Suppressor macrophage (primary cell): ENCODE measurements around the gene TRIO.
"Not testable (repeated sequence)": the region's sequence is repeated elsewhere in the genome, so short reads cannot be mapped to it uniquely, and the experiment has no call there.

Source experiments
- DNase-seq, 4 experiments: peaks; one replicate each; pipeline ENCODE4 v3.0.0-alpha.2; 2020 to 2022

TRIO gene

DNA sequence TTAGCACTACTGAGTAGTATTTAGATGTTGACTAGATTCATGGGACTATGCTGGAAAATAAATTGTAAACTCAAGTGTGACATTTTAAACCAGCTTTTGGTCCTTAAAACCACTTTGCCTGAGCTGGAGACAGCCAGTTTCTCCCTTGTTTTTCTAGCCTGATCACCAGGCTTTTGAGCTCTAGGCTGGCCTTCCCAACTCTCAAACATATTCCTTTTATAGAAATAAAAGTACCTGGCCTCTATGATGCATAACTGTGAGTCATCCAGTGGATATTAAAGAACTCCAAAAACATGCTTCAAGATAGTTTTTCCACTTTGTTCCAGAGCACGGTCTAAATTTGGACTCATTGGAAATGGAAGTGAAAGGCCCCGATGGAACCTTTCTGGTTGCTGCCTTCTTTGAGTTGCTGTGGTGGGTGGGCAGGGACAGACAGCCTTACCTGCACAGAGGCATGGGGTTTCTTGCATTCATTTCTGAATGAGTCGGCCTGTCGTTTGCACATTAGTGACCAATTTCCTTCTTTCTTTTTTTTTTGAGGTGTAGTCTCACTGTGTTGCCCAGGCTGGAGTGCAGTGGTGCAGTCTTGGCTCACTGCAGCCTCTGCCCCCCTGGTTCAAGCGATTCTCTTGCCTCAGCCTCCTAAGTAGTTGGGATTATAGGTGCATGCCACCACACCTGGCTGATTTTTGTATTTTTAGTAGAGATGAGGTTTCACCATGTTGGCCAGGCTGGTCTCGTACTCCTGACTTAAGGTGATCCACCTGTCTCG, 43.1 kb downstream of the TRIO start:
- no peak for DNase-seq

DNA sequence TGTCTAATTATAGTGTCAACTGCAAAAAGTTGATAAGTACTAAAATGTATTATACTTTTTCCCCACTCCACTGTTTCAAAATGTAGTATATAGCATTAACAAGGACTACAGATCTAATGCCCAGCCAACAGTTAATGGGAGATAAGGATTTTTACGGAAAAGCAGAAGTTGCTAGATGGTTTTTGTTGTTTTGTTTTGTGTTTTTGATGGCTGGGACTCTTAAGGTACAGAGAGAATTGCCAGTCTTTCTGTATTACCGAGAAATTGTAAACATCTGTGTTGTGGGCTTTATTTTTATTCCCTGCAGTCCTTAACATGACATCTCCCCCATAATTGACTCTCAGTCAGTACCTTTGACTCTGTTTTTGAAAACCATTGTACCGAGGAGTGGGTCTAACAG, 44.0 kb downstream of the TRIO start:
- DNase-seq, result no peak

DNA sequence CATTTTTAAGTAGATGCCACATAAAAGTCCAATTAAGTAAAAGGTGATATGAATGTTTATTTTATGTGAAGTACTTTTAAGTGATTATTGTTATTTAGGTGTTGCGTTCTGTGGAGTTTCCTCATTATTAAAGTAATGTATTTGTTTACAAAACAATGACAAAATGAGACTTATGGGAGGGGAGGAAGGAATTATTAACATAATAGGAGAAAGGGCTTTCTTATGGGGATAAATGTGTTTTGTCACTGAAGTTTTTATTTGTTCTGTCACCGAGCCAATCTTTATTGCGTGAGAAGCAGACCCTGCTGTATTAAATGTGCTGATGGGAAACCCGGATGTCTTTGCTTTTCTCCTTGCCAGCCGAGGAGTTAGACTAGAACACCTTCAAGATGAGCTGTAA, 44.5 kb downstream of the TRIO start:
- DNase-seq, result no peak

GRCh38 chr5:14188778-14189177, 45.6 kb downstream of the TRIO start:
- no peak for DNase-seq

GRCh38 chr5:14189680-14190079, 46.5 kb downstream of the TRIO start:
- no peak for DNase-seq

- peak in 2 of 4 experiments; percentile 42 to 54 for DNase-seq
These were observed 47.3 kb downstream of the TRIO start for GRCh38 chr5:14190194-14191164.

DNA sequence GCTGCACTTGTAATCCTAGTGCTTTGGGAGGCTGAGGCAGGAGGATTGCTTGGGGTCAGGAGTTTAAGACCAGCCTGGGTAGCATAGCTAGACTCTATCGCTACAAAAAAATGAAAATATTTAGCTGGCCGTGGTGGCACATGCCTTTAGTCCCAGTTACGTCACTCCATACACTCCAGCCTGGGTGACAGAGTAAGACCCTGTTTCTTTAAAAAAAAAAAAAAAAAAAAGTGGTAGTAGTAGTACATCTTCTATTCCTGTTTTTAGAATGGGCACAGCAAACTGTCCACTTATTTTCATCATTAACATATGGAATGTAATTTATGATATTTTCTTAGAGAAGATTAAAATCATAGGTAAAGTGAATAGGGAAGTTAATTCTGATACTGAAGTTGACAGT, 48.2 kb downstream of the TRIO start:
- DNase-seq, result peak in 1 of 4 experiments; percentile 17

DNA sequence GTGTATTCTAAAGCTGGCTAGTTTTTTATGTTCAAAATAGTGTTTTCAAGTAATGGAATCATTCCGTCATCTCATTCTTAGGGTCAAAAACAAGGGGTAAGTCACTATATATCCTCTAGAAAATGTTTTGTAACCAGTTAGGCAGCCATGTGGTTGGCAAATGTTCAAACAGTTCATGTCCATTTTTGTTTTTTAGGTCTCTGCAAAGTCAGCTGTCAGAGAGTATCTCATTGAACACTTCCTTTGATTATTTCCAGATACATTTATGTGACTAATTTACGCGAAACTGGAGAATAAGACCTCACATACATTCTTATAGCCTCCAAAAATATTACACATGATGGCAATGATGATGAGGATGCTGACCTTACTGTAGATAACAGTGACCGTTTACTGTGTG, 50.4 kb downstream of the TRIO start:
- DNase-seq, result no peak

DNA sequence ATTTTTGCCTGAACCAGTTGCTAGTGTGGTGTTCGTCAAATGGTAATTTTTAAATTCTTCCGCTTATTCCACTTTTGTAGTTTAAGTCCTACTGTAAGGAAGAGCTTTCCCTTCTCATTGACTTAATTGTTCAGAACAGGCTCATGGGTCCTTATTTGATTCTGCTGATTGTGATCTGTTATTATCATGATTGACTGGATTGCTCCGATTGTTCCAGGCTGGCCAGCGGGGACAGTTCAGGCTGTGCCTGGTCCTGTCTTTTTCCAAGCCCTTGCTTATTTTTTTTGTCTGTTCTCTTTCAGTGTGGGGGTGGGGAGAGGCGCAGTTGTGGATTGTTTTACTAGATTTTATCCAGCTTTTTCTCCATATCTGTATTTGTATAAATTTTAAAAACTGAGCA, 52.4 kb downstream of the TRIO start:
- no peak for DNase-seq

DNA sequence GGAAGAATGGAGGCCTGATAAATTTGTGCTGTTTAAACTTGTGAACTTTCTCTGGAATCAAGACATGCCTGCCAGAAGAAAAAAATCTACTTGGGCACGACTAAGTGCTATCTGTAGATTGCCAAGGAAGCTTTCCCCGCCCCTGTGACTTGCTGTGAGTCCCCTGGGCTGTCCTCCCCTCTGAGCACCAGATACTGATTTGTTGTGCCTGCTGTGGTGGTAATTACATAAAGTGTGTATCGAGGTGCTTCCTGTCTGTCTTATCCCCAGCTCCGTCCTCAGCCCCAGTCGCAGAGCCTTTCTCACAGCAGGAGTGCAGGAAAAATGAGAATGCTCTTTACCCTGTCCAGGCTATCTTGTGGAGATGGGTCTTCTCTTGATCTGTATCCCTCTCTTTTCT, 53.9 kb downstream of the TRIO start:
- DNase-seq, result no peak

GRCh38 chr5:14199902-14200301, 56.8 kb downstream of the TRIO start:
- no peak for DNase-seq

- DNase-seq, result no peak
These were observed 57.3 kb downstream of the TRIO start for GRCh38 chr5:14200312-14200990.

DNA sequence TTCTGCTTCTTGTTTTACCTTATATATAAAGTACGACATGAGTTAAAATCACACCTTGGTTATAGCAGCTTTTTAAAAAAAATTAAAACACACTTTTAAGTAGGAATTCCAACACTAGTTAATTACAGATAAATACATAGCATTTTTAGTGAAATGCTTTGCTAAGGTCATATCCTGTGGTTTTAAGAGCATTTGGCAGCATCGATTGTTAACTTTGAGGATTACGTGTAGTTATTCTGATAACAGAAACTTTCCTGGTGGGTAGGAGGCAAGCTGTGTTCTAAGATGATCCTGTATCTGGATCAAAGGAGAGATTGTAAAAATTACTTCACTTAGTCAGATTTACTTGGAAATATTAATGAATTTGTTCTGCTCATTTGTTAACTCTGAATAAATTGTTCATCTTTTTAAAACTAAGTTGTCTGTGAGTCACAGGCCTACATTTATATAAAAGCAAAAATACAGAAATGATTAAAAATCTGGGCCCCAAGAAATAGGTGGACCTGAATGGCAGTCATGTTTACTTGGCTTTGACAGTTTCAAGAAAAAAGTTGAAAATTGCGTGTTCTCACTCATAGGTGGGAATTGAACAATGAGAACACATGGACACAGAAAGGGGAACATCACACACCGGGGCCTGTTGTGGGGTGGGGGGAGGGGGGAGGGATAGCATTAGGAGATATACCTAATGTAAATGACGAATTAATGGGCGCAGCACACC, 58.3 kb downstream of the TRIO start:
- no peak for DNase-seq

- peak; percentile 79 to 92 (median 86) for DNase-seq
These were observed 59.3 kb downstream of the TRIO start for GRCh38 chr5:14202462-14202861.

- DNase-seq, result no peak
These were observed 61.0 kb downstream of the TRIO start for GRCh38 chr5:14204011-14204670.

- peak; percentile 66 to 84 (median 77) for DNase-seq
These were observed 61.7 kb downstream of the TRIO start for GRCh38 chr5:14204785-14205321.

- DNase-seq, result no peak
These were observed 63.0 kb downstream of the TRIO start for GRCh38 chr5:14206028-14206725.

DNA sequence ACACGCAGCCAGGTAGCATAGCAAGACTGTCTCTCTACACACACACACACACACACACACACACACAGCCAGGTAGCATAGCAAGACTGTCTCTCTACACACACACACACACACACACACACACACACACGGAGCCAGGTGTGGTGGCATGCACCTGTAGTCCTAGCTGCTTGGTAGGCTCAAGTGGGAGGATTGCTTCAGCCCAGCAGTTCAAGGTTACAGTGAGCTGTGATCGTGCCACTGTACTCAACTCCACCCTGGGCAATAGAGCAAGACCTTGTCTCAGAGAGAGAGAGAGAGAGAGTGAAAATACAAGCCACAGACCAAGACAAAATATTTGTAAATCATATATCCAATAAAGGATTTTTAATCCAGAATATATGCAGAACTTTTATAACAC, 64.3 kb downstream of the TRIO start:
- DNase-seq, result not testable (repeated sequence)

- peak; percentile 17 to 70 (median 39) for DNase-seq
These were observed 65.2 kb downstream of the TRIO start for GRCh38 chr5:14208071-14209021.
